Stimulated activated CD4-positive, alpha-beta T cell treated with anti-CD3 and anti-CD28 coated beads, Interleukin-1b, Interleukin-23, amount 100 ng/mL, for 48 hours (primary cell): Measurements from ENCODE around the gene FRAT2.
"Not testable (repeated sequence)": the region's sequence is repeated elsewhere in the genome, so short reads cannot be mapped to it uniquely, and the experiment has no call there.

Experiments used
- DNase-seq: peaks from one replicate; pipeline ENCODE4 v3.0.0-alpha.2; 2020

FRAT2 gene

GRCh38 chr10:97356318-97356914, 21.9 kb upstream of the FRAT2 start:
- no peak for DNase-seq

DNA sequence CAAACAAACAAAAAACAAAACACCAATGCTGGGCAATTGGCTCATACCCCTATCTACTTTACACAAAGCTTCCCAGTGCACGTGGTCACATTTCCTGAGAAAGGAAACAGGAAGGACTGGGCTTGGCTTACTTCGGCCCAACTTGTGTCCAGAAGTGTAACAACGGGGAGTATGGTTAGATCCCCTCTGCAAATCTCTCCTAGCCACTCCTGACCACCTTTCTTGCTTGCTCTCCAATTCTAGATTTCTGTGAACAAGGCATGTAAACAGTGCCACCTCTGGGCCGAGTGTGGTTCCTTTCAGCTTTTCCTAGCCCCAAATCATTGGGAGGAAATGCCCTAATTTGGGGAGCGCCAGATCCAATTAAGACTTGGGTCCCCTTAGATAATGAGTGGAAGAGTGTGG, 21.0 kb upstream of the FRAT2 start:
- DNase-seq, result no peak

DNA sequence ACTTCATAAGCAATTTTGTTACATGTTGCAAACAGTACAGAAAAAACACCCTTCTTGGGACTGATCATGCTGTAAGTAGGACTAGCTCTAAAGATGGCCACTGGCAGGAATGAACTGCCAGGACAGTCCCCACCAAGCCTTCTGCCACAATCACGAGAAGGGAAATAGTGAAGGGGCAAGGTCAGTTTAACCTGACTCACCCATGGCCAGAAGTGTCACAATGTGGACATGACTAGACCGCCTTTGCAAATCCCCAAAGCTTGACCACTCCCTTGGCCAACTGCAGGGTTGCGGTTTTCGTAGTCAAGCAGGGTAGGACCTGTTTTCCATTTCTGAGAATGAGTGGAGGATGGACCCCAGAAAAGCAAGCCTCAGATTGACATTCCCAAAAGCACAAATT, 19.4 kb upstream of the FRAT2 start:
- DNase-seq, result no peak

DNA sequence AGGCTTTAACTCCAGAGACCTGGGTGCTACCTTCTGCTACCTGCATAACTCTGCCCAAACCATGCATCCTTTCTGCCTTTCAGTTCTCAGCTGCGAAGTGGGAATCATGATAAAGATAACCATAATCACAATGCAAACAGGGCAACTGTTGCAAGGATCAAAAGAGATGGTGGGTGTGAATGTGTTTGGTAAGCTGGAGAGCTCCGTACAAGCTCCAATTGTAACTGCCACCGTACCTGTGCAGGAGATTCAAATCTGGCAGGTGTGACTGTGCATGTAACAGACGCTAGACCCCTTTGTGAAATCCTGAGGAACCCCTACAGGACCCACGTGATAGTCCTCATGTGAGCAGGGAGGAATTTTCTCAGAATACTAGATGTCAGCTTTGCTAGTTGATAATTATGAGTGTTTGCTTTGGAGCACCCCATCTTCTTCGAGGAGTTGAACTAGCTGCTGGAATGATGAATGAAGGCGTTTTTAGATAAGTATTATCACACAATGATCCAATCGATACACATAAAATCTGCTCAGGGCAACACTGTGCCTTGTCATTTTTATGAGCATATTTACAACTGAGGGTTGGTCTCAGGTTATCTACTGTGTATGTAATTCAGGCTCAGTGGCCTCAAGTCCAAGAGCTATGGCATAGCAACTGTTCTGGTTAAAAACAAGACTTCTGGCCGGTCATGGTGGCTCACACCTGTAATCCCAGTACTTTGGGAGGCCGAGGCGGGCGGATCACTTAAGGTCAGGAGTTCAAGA, 15.4 kb upstream of the FRAT2 start:
- no peak for DNase-seq

- no peak for DNase-seq
Observed at GRCh38 chr10:97347317-97347716, 12.8 kb upstream of the FRAT2 start.

- not testable (repeated sequence) for DNase-seq
Observed at GRCh38 chr10:97343664-97344063, 9.1 kb upstream of the FRAT2 start.

DNA sequence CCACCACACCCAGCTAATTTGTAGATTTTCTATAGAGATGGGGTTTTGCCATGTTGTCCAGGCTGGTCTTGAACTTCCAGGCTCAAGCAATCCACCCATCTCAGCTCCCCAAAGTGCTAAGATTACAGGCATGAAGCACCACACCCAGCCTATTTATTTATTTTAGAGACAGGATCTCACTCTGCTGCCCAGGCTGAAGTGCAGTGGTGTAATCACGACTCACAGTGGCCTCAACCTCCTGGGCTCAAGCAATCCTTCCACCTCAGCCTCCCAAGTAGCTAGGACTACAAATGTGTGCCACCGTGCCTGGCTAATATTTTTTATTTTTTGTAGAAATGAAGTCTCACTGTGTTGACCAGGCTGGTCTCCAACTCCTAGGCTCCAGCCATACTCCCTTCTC, 6.9 kb upstream of the FRAT2 start:
- no peak for DNase-seq

DNA sequence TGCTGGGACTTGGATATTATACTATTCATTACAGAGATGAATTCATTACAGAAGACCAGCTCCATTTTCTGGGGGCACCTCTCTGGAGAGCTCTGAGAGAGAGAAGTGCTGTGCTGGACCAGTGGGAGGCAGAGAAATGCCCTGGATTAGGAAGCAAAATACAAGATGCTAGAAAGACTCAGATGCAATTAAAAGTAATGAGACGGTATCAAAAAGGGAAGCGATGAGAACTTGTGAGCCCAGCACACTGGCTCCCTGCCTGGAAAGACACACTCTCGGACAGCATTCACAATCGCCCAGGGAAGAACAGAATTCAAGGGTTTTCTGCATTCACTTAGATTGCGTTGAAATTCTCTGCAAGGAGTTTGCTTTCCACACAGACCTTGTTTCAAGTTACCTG, 3.5 kb upstream of the FRAT2 start:
- DNase-seq, result no peak

DNA sequence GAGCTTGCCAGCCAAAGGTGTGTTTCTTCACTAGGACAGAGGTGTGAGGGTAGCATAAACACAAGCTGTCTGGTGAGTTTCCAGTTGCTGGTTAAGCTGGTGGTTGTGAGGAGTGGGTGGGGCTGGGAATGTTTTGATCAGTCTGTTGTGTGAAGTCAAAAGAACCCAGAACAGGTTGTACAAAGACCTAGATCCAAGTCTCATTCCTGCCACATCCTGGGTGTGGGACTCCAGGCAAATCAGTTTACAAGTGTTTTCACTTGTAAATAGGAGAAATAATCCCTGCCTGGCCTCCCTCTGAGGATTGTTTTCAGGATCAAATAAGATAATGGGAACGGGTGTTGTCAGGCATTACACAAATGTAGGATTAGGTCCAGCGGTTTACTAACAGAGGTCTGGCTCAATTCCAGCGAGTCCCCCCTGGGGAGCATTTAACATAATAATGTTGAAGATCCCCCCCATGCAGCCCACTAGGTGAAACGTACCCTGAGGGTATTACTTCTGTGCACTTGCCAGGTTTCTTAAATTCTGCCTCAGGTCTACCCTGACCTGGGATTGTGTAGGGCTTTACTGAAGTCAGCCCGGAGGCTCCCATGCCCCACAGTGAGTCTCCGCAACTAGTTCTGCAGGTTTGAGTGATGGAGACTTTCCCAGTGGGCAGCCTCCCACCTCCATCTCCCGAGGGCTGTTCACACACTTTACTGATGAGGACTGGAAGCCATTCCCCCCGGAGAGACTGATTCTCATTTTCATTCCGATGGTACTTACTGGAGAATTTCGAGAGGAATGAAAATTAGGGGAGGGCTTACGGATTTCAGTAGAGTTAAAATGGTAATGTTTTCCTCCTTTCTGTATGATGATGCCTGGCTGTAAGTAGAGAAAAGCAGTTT, 2.7 kb upstream of the FRAT2 start:
- no peak for DNase-seq

GRCh38 chr10:97336446-97336845, 1.9 kb upstream of the FRAT2 start:
- no peak for DNase-seq

GRCh38 chr10:97336006-97336405, 1.5 kb upstream of the FRAT2 start:
- DNase-seq, result no peak

DNA sequence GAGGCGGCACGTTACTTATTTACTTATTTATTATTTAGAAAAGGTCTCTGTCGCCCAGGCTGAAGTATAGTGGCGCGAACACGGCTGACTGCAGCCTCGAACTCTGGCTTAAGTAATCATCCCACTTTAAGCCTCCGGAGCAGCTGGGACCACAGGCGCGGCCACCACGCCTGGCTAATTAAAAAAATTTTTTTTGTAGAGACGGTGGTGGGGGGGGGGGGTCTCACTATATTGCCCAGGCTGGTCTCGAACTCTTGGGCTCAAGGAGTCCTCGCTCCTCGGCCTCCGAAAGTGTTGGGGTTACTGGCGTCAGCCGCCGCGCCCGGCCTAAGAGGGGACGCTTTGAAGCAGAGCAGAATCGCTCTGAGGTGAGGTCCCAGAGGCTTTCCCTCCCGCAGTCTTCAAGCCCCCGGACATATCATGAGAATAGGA, 675 bp upstream of the FRAT2 start:
- DNase-seq, result no peak

DNA sequence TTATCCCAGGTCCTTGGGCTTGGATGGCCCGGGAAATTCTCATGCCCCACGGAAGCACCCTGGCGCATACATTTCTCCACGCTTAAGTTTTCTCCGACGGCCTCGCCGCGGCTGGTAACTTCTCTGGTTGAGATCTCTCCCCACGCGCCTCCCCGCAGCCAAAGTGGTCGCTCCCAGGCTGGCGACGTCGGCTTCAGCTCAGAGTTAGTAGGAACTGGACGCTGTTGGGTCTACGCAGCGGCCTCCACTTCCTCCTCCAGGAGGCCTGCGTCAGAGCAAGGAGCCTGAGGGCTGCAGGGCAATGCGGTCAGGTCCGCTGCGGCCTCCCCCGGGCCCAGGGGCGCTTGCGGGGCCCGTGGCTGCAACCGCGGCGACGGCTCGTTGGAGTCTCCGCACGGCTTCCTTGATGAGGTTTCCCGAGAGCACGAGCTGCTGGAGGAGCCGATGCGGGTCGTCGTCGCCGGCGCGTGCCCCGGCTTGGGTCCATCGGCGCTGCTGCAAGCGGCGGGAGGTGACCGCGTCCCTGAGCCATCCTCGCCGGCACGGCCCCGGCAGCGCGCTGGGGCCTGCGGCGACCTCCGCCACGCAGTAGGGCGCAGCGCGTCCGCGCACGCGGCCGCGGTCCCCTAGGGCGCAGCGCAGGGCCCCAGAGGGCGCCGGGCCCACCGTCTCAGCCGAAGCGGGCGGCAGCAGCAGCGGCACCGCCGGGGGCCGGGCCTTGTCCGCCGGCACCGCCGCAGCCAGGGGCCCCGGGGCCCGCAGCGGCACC, 744 bp downstream of the FRAT2 start:
- DNase-seq, result peak; percentile 46

GRCh38 chr10:97333351-97333600, 1.3 kb downstream of the FRAT2 start:
- DNase-seq, result no peak

GRCh38 chr10:97332591-97333350, 1.8 kb downstream of the FRAT2 start:
- no peak for DNase-seq

DNA sequence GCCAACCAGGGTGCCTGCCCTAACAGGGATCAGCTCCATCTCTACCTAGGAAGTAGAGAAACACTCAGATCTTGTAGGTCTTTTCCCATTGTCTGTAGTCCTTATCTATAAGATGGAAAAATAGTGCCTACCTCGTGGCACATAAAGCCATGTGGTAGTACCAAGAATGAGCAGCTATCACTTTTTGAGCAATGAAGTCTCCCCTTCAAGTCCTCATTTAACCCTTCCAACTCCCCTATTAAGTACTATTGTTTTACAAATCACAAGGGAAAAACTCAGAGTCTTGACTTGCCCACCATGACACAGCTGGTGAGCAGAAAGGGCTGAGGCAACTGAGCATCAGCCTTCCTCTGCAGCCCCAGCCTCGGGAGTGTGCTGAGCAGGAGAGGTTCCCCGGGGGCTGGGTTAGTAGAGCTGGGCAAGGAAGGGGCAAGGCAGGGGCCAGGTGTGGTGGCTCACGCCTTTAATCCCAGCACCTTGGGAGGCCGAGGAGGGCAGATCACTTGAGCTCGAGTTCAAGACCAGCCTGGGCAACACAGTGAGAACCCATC, 3.3 kb downstream of the FRAT2 start:
- no peak for DNase-seq

DNA sequence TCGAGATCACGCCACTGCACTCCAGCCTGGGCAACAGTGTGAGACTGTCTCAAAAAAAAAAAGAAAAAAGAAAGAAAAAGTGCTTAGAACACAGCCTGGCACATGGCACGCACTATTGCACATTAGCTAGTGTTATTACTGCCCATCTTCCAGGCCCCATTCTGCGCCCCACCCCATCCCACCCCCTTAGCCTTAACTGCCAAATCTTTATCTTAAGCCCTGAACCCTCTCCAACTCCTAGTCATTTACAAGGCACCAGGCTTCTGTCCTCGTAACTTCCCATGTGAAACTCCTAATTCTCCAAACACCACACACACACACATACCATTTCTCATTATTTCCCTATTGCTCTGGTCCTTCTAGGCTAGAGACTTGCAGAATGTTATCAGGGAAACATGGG, 4.8 kb downstream of the FRAT2 start:
- no peak for DNase-seq

GRCh38 chr10:97328646-97329453, 5.7 kb downstream of the FRAT2 start:
- DNase-seq, result no peak

DNA sequence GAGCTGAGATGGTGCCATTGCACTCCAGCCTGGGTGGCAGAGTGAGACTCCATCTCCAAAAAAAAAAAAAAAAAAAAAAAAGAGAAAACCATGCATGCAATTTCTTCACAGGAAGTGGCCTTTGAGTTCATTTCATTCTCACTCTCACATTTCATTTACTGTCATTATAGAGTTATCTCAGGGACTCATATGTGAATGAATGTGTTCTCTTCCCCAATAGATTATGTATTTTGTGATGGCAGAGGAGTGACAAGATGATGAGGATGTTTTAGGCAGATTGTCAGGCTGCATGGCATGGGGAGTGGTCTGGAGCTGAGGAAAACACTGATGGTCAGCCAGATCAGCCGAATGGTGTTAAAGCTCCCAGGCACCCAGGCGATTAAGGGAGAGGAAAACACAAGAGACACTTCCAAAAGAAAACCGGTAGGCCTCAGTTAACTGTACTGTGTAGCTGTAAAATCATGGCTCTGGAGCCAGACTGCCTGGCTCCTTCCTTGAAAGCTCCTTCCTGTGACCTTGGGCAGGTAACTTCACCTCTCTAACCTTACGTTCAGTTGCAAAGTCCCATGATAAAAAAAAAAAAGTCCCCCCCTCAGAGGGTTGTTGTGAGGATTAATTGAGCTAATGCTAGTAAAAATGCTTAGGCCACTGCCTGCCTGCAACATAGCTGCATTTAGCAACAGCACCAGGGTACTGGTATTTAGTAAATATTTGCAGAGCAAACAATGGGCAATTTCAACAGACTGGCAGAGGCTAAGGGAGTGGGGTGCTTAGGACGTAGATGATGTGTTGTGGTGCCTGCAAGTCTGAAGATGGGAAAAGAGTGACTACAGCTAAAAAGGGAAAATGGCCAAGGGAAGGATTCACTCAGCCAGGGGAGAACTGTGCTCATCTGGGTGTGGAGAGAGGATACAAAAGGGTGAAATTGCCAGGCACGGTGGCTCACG, 6.9 kb downstream of the FRAT2 start:
- no peak for DNase-seq

GRCh38 chr10:97325754-97326153, 8.8 kb downstream of the FRAT2 start:
- no peak for DNase-seq
